ENCODE results near the gene C12orf60. TPM values are rescaled to one million over a fixed set of nuclear protein-coding genes. Genes with fewer than 3 reads are reported as not detected.

Gene C12orf60
- total and polyA plus RNA-seq, 2 of the 8 experiments (the other 6 are each of a cell fraction or from before 2014, with no cell fraction given) = 1.2 to 1.5 TPM

DNA sequence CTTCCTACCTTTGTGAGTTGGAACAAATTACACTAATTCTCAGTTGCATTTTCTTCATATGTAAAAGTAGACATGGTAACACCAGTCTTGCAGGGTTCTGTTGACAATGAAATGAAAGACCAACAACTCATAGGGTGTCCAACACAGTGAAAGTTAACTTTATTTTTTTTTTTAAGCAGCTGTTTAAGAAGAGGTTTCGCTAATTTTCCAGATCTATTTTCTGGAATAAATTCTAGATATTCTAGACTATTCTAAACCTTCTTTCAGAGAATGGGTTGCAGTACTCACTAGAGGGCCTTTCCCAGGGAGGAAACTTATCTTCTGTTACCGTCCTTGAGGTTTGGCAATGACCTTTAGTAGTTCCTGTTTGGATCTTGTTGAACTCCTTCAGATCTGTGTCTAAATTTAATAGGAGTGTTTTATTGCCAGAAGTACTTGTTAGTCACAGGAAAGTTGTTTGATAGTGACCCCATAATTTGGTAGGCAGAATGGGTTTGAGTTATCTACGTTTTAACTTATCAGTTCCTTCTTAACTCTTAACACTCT is 42.6 kb downstream of the C12orf60 start (continued):
- TF ChIP-seq, protein P1, sequence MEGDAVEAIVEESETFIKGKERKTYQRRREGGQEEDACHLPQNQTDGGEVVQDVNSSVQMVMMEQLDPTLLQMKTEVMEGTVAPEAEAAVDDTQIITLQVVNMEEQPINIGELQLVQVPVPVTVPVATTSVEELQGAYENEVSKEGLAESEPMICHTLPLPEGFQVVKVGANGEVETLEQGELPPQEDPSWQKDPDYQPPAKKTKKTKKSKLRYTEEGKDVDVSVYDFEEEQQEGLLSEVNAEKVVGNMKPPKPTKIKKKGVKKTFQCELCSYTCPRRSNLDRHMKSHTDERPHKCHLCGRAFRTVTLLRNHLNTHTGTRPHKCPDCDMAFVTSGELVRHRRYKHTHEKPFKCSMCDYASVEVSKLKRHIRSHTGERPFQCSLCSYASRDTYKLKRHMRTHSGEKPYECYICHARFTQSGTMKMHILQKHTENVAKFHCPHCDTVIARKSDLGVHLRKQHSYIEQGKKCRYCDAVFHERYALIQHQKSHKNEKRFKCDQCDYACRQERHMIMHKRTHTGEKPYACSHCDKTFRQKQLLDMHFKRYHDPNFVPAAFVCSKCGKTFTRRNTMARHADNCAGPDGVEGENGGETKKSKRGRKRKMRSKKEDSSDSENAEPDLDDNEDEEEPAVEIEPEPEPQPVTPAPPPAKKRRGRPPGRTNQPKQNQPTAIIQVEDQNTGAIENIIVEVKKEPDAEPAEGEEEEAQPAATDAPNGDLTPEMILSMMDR (IDR thresholded peaks at IDR 0.05; ENCODE audit: control extremely low read depth in 1 of 3, insufficient read depth in 1 of 3, low read depth in 1 of 3, low read length in 3 of 3) = no peak
- TF ChIP-seq TAF7 (optimal IDR thresholded peaks at IDR 0.05; ENCODE audit: borderline replicate concordance, low read depth, low read length) (no peak), JUND (IDR thresholded peaks at IDR 0.05; ENCODE audit: low read length) (no peak), TEAD4 (IDR thresholded peaks at IDR 0.05; ENCODE audit: low read depth, low read length) (no peak), SP4 (IDR thresholded peaks at IDR 0.05; ENCODE audit: low read length) (no peak), RBBP5 (IDR thresholded peaks at IDR 0.05; ENCODE audit: borderline replicate concordance, low read depth, low read length) (no peak)
- TF ChIP-seq, protein P2, sequence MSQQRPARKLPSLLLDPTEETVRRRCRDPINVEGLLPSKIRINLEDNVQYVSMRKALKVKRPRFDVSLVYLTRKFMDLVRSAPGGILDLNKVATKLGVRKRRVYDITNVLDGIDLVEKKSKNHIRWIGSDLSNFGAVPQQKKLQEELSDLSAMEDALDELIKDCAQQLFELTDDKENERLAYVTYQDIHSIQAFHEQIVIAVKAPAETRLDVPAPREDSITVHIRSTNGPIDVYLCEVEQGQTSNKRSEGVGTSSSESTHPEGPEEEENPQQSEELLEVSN (IDR thresholded peaks at IDR 0.05) = no peak

Measured in H1 (cell line).